ENCODE data around the gene KDM2B.

DNA sequence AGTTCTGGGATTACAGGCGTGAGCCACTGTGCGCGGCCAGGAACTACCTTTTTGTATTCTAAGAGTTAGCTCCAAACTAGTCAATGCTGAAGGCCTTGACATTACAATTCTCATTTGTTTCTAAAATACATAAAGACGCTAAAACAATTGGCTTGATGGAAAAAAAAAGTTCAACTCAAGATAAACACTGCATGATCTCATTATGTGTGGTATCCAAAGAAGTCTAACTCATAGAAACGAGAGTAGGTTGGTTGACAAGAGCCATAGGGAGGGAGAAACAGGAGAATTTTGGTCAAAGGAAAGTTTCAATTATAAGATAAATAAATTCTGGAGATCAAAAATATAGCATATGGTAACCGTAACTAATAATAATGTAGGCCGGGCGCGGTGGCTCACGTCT lies 200.9 kb downstream of the KDM2B start:
- TF ChIP-seq, protein P1, sequence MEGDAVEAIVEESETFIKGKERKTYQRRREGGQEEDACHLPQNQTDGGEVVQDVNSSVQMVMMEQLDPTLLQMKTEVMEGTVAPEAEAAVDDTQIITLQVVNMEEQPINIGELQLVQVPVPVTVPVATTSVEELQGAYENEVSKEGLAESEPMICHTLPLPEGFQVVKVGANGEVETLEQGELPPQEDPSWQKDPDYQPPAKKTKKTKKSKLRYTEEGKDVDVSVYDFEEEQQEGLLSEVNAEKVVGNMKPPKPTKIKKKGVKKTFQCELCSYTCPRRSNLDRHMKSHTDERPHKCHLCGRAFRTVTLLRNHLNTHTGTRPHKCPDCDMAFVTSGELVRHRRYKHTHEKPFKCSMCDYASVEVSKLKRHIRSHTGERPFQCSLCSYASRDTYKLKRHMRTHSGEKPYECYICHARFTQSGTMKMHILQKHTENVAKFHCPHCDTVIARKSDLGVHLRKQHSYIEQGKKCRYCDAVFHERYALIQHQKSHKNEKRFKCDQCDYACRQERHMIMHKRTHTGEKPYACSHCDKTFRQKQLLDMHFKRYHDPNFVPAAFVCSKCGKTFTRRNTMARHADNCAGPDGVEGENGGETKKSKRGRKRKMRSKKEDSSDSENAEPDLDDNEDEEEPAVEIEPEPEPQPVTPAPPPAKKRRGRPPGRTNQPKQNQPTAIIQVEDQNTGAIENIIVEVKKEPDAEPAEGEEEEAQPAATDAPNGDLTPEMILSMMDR (IDR thresholded peaks at IDR 0.05) = no peak
- TF ChIP-seq EP300 (IDR thresholded peaks at IDR 0.05) (no peak), POLR2AphosphoS5 (IDR thresholded peaks at IDR 0.05) (no peak), POLR2A (IDR thresholded peaks at IDR 0.05; ENCODE audit: low read depth) (no peak)

Measured in esophagus muscularis mucosa (tissue), 4 donors.